ENCODE results near the gene HS6ST3.

The HS6ST3 gene

DNA sequence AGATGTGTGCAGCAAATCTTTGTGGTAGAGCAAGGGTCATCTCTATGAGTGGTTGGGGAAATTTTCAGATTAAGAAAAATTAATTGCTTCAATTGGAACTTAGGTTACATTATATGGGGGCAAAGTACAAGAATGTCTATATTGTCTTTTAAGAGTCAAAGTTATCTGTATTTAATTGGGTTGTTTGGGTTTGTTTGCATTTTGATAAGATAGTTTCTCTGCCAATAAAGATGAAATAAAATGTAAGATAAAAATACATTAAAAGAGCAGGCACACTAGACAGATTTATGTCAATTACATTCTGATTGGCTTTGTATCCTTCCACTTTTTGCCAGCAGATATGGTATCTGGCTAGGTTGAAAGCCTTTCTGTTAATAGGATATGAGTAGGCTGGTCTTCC is 587.1 kb downstream of the HS6ST3 start:
- DNase-seq = no peak

DNA sequence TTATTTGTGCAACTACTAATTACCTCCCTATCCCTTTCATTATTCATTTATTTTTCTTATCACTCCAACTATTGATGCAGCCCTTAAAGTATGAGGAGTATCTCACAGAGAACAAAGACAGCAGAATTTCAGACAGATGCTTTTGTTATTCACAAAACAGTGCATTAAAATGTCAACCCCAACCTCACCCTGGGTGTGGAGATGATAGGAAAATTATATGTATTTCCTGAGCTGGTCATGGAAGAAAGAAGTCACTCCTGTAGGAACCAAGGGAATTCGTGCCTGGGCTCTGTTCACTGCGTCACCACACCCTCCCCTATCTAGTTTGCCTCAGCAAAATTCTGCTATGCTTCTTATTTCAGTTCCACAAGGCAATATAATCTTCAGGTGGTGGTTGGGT is 588.9 kb downstream of the HS6ST3 start:
- no peak for DNase-seq

DNA sequence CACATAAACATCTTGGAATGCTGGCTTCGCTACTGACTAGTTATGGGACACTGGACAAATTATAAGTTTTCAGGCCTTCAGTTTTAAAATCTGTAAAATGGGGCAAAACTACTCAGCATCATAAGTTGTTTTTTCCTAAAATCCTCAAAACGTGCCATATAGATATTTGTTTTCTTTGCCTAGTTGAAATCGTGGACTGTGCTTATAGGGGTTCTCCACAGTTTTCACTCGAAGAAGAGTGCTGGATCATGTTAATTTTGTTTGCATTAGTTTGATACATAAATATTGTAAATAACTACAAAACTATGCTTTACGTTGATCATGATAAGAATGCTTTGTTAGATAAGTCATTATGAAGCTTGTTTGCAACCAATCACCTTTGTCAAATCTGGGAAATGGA is 591.0 kb downstream of the HS6ST3 start:
- DNase-seq = no peak

DNA sequence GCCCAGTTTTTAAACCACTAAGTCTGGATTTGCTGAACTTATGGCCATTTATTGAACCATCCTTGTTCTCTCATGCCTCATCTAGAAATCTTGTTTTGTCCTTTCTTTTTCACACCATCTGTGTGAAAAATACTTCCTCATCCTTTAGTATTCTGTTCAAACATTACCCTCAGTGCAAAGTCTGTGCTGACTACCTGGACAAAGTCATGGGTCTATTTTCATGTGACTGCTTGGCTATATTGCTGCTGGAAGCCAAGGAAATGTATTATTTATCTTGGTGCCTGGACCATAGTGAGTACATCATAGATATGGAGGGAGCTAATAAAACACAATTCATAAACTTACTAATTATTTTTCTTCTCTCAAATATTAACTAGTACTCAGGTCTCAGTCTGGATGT is 591.9 kb downstream of the HS6ST3 start:
- no peak for DNase-seq

DNA sequence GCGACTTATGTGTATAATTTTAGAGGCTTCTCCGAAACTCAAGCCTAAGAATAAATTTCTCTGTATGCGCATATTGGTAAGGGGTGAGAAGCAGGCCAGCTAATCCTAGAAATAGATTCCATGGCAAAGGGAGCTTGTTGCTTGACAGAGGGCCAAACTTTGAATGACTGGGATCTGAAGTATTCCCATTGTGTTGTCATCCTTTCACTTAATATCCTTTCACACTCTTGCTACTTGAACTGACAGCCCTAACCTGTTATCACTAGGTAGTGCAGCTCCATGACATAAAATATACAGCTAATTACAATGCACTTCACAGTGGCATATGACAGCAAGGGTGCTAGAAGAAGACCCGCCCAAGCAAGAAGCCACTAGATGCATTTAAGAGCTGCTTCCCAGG is 594.6 kb downstream of the HS6ST3 start:
- DNase-seq = no peak

DNA sequence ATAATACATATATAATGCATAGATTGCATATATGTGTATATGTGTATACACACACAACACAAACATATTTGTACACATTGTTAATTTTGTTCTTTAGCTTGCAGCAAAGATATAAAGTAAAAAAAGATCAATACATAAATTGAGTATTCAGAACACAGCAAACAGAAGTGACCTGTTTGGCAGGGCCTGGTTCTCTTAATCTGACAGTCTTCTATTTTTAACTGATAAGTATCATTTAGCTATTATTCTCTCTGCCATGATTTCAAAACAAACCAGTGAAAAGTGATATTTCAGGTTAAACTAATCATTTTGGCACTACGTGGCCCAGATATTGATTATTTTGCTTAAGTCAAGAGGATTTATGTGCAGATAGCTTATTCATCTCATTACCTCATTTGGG is 595.0 kb downstream of the HS6ST3 start:
- DNase-seq = no peak

DNA sequence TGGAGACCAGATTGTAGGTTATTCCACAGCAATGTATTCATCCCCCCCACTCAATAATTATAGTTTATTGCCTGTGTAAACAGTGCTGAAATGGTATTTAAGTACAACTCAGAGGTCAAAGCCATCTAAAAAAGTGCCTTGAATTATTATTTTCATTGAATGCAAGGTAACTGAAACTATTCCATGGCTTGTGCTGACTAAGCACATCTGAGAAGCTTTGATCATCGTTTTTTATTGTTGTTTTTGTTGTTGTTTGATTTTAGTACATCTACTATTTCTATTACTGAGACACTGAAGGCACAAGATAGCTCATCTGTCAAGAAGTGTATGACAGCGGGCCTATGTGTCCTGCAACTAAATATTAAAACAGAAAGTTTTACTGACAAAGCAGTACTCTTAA is 596.4 kb downstream of the HS6ST3 start:
- no peak for DNase-seq

DNA sequence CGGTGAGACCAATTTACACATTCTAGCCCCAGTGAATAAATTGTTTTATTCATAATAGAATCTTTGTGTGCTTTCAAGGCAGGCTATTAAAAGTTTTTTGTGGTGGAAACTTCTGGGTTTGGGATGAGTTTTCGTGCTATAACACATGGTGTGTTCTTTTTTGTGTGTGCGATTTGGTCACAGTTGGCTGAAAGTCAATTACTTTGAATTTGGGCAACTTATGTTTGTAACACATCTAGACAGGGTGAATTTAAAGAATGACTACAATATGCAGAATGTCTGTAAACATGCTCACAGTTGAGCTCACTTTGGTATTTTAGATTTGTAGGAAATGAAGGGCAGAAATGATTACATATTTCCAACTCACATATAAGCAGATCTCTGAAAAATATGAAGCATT is 597.3 kb downstream of the HS6ST3 start:
- DNase-seq = no peak

DNA sequence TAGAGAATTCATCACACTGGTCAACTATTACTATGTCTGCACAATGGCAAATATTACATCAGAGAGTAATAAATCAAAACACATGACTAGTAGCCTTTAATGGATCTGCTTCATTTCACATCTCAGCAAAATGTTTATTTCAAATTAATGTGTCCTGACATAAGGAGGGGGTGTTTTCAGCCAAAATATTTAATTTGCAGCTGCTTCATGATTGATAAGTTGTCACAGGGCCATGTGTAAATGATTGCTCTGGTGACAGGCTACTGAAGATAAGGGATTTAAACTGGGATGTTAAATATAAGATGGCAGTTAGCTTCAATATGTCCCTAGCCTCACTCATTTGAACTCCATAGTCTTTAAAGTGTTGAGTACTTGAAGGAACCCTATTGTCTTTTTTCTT is 601.1 kb downstream of the HS6ST3 start:
- DNase-seq = no peak

DNA sequence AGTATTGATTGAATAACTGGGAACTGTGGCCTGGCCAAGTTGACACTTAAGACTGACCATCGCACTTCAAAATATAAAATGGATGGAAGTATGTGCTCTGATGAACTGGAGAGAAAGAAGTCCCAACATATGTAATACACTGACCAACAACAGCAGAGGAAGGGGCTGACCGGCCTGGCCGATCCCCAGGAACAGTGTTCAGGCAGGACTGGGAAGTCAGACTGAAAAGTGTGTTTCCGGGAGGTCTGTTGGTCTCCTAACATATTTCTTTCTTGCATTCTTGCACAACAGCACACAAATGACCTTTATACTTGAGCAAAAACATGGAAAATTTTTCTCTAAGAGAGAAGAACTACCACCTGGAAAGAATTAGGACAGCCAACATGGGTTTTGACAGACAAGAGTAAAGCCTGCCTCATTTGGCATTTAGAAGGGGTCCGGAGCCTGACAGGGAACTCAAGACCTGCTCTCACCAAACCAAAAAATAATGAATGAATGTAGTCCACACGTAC is 606.5 kb downstream of the HS6ST3 start:
- no peak for DNase-seq

DNA sequence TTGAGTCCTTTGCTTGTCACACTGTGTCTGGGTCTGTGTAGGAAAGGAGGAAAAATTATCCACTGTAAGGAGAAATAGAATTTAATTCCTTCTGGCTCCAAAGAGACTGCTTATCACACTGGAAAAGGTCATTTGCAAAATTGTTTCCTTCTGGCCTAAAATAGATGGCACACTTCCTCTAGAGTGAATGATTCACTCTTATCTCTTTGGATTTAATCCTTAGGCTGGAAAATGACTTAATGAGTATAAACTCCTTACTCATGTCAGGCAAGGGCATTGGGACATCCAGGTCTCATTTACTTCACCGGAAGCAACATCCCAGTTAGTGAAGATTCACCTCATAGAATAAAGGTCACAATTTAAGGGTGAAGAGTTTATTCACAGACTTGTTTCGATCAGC is 610.8 kb downstream of the HS6ST3 start:
- no peak for DNase-seq

DNA sequence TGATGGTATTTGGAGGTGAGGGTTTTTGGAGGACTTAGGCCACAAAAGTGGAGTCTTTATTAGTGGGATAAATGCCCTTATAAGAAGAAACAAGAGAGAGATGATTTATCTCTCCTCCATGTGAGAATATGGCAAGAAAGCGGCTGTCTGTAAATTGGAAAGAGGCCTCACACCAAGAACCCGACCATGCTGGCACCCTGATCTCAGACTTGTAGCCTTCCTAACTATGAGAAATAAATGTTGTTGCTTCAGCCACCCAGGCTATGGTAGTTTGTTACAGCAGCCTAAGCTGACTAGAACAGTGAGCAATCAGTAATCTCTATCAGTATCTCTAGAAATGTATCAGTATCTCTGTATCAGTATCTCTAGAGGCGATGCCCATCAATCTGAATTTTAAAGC is 617.2 kb downstream of the HS6ST3 start:
- DNase-seq = no peak

DNA sequence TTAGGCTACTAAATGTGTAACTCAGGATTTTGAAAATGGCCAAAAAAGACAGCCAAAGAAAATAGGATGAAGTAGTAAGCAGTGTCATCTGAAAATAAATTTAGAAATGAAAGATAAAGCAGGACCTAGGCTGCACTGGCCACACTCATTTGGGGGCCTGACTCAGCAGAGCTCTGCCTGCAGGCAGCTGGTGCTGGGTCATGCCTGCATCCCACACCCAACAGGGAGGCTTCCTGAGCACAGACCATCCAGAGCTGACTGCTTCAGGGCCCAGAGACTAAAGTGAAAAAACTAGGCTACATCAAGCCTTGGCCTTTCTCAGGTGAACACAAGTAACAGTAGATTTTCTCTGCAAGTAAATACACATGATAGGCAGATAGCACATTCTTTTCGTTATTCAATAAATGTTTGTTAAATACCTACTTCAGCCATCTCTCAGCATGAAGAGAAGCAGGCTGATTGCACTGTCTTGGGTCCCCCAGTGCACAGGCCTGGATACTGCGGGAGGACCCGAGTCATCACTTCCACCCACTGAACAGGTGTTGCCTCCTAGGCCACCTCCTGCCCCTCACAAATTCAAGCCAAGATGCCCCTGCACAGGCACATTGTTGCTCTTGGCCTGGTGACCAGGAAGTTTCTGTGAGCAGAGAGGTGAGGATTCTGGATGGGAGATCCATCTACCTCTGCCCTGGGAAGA is 620.4 kb downstream of the HS6ST3 start:
- DNase-seq = no peak

DNA sequence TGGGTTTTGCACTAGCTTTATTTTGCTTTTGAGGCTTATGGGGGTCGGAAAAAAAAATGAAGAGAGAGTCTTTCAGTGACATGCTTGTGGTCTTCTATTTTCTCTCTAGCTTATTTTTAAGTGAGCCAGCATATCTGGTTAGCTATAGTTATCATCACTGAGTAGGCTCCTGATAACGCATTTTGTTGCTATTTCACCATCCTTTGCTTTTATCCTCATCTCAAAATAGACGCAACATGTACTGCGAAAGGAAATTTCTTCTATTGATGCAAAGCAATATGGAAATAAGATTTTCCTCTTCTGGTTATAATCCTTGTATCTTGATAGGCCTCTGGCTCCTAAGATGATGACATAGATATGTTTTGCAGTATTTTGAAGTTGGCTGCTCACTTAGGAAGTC is 630.5 kb downstream of the HS6ST3 start:
- DNase-seq = no peak

DNA sequence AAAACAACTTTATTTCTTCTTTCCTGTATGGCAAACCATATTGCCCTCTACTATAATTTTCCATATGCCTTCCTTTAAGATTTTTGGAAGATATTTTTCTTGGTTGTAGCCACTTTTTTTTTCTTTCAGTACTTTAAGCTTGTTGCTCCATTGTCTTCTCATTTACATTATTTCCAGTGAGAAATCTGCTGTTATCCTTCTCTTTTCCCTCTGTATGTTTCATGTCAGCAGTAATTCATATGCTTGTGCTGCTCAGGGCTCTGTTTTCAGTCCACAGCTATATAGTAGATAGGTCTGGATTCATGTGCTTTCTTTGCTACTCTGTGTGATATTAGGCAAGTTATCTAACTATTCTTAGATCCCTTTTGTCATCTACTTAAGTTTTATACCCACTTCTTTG is 636.7 kb downstream of the HS6ST3 start:
- DNase-seq = no peak

DNA sequence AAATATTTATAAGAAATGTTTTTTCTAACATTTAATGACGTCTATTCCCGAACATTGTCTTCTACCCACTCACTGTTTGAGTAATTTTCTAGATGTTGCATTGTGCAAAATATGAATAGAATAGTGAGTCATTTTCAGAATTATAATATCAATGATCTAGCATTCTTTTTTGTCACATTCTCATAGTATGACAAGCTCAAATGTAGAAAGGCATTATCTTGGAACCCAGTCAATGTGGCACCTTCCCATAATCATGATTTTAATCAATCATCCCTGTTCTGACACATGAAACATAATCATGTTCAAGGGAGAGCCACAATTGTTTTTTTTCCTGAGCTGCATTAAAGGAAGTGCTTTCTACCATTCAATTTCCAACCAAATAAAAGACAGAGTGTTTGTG is 638.6 kb downstream of the HS6ST3 start:
- no peak for DNase-seq

DNA sequence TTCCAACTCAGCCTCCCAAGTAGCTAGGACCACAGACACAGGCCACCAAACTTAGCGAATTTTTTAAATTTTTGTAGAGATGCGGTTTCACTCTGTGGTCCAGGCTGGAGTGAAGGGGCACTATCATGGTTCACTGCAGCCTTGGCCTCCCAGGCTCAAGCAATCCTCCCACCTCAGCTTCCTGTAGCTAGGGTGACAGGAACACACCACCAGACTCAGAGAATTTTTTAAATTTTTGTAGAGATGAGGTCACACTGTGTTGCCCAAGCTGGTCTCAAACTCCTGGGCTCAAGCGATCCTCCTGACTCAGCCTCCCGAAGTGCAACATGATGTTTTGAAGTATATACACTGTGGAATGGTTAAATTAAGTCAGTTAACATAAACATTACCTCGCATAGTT is 640.8 kb downstream of the HS6ST3 start:
- DNase-seq = no peak

DNA sequence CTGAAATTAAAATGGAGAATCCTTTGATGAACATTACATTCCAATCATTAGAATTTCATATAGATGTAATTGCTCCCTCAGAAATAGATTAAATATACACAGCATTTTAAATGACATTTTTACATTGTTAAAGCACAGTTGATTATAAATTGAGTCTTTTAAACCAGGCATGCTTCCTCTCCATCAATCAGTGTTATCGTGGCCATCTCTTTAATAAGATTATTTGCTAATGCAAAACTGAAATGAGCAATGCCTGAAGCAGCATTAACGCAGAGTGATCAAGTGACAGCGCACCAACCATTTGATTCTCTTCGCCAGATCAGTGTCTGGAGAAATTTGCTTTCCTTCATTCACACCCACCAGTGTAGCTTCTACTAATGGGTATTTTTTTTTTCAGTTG is 644.6 kb downstream of the HS6ST3 start:
- DNase-seq = no peak

DNA sequence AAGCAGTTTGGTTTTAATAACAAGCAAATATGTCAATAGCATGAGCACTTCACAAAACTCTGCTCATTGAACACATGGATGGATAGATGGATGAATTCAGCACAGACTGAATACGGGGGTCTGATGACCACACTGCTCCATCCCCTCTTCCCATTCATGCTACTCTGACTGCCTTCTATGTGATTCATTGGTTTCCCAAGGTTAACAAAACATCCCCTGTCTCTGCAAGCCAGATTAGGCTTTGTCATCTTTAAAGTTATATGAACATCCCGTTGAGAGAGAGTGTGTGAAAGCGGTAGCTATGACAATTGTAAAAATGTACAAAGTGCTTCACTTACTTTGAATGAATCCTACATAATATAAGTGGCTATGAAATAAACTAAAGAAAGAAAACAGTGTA is 651.9 kb downstream of the HS6ST3 start:
- no peak for DNase-seq

DNA sequence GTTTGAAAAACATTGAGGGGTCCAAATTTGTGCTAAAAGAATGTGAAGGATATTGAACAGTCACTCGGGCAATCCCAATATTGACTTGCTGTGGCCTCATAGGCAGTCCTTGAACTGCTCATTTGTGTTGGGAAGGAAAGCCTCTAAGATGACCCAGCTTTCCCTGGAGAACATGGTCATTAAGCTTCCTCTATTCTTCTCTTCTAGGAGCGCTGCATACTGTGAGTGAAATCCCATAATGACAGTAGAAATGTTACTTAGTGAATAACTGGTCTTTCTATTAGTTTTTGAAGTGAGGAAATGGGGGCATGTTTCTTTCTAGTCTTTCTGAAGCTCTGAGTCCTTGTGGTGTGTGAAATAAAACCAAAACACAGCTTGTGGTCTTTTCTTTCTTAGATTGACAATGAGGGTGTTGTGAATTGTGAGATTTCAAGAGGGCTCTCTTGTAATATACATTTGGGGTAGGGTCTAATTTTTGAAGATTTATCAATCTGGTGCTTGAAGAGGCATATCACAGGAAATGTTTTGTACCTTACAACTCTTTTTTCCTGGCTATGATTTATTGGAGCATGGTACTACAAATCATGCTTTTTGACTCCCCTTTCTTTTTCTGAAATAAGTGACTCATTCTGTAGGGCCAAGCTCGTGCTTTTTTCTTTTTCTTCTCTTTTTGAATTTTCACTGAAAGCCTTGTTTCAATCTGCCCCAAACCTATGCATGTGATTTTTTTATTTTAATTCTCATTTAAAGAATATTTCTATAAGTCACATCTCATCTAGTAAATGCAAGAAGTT is 653.6 kb downstream of the HS6ST3 start:
- DNase-seq = no peak

DNA sequence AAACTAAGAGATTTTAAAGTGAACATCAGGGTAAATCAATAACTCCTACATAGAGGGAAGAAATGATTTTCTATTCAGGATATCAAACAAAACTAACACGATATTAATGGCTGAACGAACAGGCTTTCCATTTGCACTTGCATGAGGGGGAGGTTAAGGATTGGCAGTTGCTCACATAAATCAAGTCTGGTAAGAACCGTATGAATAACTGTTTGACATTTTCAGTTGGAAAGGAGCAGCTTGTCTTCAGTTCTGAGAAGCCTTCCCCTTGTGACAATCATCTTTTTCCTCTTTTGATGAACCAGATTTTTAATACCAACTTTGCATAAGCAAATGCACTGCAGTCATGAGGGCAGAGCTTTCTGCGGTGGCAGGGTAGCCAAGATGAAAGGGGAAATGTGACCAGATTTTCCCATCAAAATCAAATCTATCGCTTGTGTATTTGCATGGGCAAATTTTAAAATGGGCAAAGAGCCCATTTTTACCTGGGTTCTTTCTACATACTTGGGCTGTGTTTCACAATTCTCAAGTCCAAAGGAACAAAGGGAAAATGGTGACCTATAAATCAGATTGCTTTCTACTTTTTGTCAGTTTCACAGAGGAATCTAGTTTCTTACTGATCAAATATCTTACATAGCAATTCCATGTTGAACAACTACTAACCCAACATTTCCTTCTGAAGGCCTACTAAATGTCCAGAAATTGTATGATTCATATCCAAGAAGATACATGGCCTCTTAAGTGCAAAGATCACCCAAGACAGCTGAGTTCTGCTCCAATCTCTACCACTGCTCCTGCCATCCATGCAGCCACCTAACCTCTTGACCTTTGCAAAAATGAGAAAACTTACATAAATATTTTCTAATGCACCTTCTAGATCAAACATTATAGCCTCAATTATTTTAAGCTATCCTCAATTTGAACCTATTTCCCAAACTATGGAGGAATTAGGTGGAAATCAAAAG is 654.7 kb downstream of the HS6ST3 start:
- no peak for DNase-seq

DNA sequence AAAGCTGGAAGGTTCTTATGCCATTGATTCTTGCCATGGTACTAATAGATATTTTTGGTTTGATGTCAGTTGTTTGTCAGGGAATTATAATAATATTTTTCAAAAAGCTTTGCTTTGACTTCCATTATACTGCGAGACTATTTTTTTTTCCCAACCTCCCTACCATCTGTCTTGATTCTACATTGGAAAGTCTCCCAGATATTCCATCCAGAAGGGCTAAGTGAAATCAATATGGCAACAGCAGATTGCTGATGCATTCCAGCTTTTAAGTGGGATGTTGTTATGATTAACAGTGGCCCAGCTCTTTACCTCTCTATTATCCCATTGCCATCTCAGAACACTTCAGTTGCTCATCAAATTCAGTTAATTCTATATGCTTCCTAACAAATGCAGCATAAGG is 657.0 kb downstream of the HS6ST3 start:
- no peak for DNase-seq

DNA sequence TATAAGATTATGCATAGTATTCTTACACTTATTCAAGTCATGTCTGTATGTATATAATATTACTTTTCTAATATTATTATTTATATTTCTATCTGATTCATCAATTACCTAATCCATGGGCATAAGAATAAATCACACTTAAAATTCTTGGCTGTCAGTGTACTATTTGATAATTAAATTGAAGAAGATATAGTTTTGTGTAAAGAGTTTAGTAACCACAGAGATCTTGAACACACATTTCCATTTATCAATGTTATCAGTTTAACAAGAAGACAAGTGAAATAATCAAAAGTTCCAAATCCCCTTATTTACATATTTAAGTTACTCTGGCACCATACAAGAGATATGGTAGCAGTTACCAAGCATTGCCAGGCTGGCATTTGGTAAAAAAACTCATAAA is 659.9 kb downstream of the HS6ST3 start:
- no peak for DNase-seq

Data from NK-92 treated with Interleukin-12 subunit alpha and Interleukin-12 subunit beta, amount 100 ng/mL, for 24 hours (cell line).